Measurements from ENCODE around the gene ATF6B.

Gene ATF6B

GRCh38 chr6:32129297-32130088 lies 1.4 kb upstream of the ATF6B start:
- no peak for DNase-seq

DNA sequence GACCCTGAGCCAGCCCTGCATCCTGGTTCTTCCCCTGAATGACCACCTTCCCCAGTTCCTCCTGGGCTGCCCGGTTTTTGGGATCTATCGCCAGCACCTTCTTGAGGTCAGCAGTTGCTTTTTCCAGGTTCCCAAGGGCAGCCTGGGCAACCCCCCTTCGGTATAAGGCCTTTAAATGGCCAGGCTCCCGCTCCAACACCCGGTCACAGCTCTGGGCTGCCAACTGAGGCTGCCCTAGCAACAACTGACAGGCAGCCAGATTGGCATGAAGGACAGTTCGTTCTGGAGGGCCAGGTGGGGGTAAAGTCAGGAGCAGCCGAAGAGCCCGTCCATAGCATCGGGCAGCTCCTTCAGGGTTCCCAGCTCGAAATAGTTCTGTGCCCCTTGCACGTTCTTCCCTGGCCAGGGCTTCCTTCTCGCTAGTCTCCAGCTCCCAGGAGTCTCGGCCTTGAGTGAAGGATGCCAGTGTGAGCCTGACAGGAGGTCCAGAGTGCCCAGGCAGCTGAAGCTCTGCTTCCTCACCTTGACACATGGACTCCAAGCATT lies 778 bp upstream of the ATF6B start:
- no peak for DNase-seq

GRCh38 chr6:32127409-32127716 lies 683 bp downstream of the ATF6B start:
- no peak for DNase-seq

DNA sequence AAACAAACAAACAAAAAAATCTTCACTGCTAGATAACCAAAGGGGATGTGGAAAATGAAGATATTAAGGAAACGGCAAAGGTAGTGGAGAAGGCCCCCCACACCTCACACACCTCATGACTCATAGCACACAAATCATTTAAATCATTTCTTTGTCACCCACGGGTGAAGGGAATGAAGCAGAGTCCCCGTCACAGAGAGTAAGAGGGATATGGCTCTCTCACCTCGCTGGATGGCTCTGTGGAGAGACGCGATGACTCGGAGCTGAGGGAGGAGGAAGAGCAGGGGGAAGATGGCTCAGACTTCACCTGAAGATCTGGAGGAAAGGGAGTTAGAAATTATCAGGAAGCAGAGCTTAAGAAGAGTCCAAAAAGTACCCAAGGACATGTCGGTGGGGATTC lies 1.2 kb downstream of the ATF6B start:
- DNase-seq = no peak

DNA sequence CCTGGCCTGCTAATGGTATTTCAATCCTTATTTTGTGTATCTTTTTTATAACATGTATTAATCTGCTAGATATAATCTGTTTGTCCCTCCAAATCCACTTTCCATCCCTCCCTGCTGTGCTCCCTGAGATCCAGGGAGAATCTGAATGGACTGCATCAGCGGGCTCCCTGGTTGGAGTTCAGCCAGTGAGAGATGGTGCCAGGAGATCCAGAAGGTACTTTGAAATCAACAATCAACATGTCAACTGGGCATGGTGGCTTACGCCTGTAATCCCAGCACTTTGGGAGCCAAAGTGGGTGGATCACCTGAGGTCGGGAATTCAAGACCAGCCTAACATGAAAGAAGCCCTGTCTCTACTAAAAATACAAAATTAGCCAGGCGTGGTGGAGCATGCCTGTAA lies 4.4 kb downstream of the ATF6B start:
- DNase-seq = no peak

GRCh38 chr6:32120573-32121059 lies 7.4 kb downstream of the ATF6B start:
- no peak for DNase-seq

DNA sequence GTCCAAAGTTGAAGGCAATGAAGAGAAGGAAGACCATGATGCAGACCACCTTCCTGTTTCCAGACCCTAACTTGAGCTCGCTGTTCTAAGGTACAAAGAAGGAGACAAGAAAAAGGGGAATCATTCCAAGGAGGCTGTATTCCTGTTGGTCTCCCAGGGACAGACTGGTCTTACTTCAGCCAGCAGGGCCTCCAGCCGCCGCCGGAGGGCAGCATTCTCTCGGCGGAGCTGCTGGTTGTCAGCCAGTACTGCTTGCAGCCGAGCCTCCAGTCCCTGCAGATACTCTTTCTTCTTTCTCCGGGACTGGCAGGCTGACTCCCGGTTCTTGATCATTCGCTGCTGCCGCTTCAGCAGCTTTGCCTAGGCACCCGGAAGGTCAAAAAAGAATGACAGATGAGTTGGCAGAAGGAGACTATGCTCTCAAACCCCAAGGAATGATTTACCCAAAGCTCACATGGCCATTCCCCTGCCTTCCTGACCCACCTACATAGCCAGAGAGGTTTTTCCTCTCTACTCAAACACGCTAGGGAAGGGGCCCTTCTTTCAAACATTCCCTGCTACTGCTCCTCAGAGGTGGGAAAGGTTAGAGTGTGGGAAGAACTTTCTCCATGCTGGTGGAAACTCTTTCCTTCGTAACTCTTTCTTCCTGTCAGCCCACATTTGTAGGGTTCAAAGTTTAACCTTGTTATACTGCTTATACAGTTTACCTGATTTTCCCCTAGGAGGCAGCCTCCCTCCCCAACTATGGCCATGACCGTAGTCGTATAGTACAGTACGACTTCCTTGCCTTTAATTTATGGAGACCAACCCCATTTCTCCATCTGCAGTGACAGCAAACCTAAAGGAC lies 9.0 kb downstream of the ATF6B start:
- DNase-seq = no peak

GRCh38 chr6:32117461-32117860 lies 10.6 kb downstream of the ATF6B start:
- no peak for DNase-seq

GRCh38 chr6:32116674-32117073 lies 11.4 kb downstream of the ATF6B start:
- DNase-seq = no peak

DNA sequence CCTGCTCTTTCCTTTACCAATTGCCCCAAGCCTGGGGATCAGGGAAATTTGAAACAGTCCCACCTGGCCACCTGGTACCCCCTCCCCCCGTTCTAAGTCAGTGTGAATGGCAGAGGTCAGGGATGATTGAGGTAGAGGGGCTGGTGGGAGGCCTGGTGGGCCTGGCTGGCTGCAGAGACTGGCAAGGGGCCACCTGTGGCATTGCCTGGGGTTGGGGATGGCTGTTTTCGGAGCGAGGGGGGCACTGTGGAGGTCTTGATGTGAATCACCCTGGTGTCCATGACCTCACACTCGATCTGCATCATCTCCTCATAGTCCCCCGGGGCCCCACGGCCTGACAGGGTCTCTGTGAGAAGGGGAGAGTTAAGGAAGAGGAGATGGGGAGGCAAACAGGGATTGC lies 12.4 kb downstream of the ATF6B start:
- no peak for DNase-seq

DNA sequence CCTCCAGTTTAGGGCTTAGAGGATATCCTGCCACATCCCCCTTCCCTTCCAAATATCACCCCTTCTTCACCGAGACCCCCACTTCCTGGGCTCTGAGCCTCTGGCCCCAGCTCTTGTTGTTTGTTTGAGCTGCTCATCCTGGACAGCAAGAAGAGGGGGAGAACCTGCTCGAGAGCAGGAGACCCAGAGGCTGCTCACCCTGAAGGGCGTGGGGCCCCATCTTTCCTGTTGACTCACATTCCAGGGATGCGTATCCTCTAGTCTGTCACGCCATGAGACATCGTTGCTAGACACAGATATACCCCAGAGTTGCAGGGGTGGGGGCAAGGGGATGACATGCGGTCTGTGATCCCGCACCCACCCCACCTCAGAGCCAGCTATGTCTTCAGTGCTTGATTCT lies 13.2 kb downstream of the ATF6B start:
- no peak for DNase-seq

GRCh38 chr6:32113386-32114352 lies 14.4 kb downstream of the ATF6B start:
- no peak for DNase-seq

- no peak for DNase-seq
Measured at GRCh38 chr6:32112431-32112980, 15.5 kb downstream of the ATF6B start.

GRCh38 chr6:32111424-32112066 lies 16.5 kb downstream of the ATF6B start:
- DNase-seq = no peak

DNA sequence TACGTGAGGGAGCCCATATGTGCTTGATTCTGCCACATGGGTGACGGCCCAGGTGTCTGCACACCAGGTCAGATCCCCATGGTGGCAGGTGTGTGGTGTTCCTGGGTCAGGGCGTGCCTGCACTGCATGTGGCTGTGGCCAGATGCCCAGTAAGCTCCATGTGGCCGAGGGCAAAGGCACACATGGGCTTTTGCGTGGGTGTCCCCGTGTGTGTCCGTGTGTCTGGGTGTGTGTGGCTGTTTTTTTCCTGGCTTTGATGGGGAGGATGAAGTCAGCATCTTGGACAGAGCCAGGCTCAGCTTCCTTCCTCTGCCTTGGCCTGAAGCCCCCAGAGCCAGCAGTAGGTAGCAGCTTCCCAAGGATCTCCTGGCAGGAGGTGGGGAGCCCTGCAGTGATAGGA lies 17.4 kb downstream of the ATF6B start:
- DNase-seq = no peak

DNA sequence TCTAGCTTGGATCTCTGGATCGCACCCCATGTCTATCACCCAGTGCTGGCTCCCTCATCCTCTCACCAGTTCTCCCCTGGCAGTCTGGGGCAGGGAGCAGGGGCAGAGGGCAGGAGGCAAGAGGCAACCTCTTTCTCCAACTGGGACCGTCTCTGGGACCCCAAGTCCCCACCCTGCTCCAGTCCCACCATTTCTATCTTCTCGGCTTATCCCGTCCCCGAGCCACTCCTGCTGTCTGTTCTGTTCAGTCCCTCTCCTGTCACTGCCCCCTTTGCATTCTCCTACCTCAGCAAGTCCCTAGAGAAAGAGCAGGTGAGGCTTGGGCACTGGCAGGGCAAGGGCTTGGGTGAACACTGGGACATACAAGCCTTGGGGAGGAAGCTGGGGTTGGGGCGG lies 18.3 kb downstream of the ATF6B start:
- DNase-seq = no peak

- no peak for DNase-seq
Measured at GRCh38 chr6:32109114-32109764, 18.8 kb downstream of the ATF6B start, which contains the start of gene TNXB. TNXB (minus strand) TSS chr6:32109338; CDS start chr6:32098198, 11,140 bp downstream.

DNA sequence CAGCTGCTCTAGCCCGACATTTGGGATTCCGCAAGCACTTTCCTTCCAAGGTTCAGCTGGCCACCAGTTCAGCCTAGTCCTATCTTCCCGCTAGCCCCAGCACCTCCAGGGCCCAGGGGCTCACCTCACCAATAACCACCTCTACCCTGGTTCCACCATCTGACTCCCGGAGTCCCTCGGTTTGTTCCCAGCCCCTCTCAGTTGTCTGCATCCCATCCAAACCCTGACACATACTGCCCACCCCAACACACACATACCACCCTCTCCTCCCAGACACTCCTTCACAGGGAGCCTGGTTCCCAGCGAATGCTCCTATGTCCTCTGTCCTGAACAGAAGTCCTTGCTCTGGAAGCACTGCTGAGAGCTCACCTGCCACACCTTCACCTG lies 19.3 kb downstream of the ATF6B start:
- no peak for DNase-seq

GRCh38 chr6:32108094-32108627 lies 19.9 kb downstream of the ATF6B start:
- DNase-seq = no peak

GRCh38 chr6:32107406-32107805 lies 20.6 kb downstream of the ATF6B start:
- DNase-seq = no peak

- no peak for DNase-seq
Measured at GRCh38 chr6:32105433-32105832, 22.6 kb downstream of the ATF6B start.
